ENCODE data around the gene TNS1.

The TNS1 gene

GRCh38 chr2:217859926-217860325, 142.9 kb downstream of the TNS1 start:
- no peaks in the 10 kb centered on the region for H3K9me3 ChIP-seq (ENCODE audit: control insufficient read depth in 1 of 2, low read length in 2 of 2)
- H3K4me3 ChIP-seq (ENCODE audit: low read depth in 1 of 2, low read length in 2 of 2), result no peak overlapping the region
- H3K36me3 ChIP-seq (ENCODE audit: control insufficient read depth in 1 of 2, insufficient read depth in 2 of 2, low read length in 2 of 2), result peaks cover 32 to 38% of the 10 kb centered on the region in 2 donors
- peak overlapping the region; percentile 64 for H3K27ac ChIP-seq (ENCODE audit: low read length)
- no peaks in the 10 kb centered on the region for H3K27me3 ChIP-seq (ENCODE audit: low read depth, low read length)
- peaks cover 0 to 73% of the 10 kb centered on the region in 2 donors for H3K4me1 ChIP-seq (ENCODE audit: control insufficient read depth in 1 of 2, insufficient read depth in 2 of 2, low read length in 2 of 2)

- peak overlapping the region; percentile 45 to 58 for H3K4me3 ChIP-seq (ENCODE audit: low read depth in 1 of 2, low read length in 2 of 2)
- peaks cover 0 to 84% of the 10 kb centered on the region in 2 donors for H3K4me1 ChIP-seq (ENCODE audit: control insufficient read depth in 1 of 2, insufficient read depth in 2 of 2, low read length in 2 of 2)
- H3K9me3 ChIP-seq (ENCODE audit: control insufficient read depth in 1 of 2, low read length in 2 of 2), result no peaks in the 10 kb centered on the region
- H3K27ac ChIP-seq (ENCODE audit: low read length), result peak overlapping the region; percentile 74
- no peaks in the 10 kb centered on the region for H3K27me3 ChIP-seq (ENCODE audit: low read depth, low read length)
- H3K36me3 ChIP-seq (ENCODE audit: control insufficient read depth in 1 of 2, insufficient read depth in 2 of 2, low read length in 2 of 2), result peaks cover 30 to 36% of the 10 kb centered on the region in 2 donors
Measured at GRCh38 chr2:217858519-217859491, 144.0 kb downstream of the TNS1 start.

GRCh38 chr2:217857624-217858506, 144.9 kb downstream of the TNS1 start:
- H3K27ac ChIP-seq (ENCODE audit: low read length), result peak overlapping the region; percentile 74
- H3K36me3 ChIP-seq (ENCODE audit: control insufficient read depth in 1 of 2, insufficient read depth in 2 of 2, low read length in 2 of 2), result peaks cover 28 to 29% of the 10 kb centered on the region in 2 donors

GRCh38 chr2:217856871-217857270, 145.9 kb downstream of the TNS1 start:
- Histone ChIP-seq H3K4me1 (ENCODE audit: control insufficient read depth in 1 of 2, insufficient read depth in 2 of 2, low read length in 2 of 2) (peaks cover 8 to 100% of the 10 kb centered on the region in 2 donors), H3K4me3 (ENCODE audit: low read depth in 1 of 2, low read length in 2 of 2) (peak overlapping the region; percentile 45 to 58), H3K36me3 (ENCODE audit: control insufficient read depth in 1 of 2, insufficient read depth in 2 of 2, low read length in 2 of 2) (peaks cover 25 to 28% of the 10 kb centered on the region in 2 donors), H3K9me3 (ENCODE audit: control insufficient read depth in 1 of 2, low read length in 2 of 2) (no peaks in the 10 kb centered on the region), H3K27ac (ENCODE audit: low read length) (no peak overlapping the region), H3K27me3 (ENCODE audit: low read depth, low read length) (no peaks in the 10 kb centered on the region)

More at GRCh38 chr2:217857624-217858506, 144.9 kb downstream of the TNS1 start:
- Histone ChIP-seq H3K4me1 (ENCODE audit: control insufficient read depth in 1 of 2, insufficient read depth in 2 of 2, low read length in 2 of 2) (peaks cover 4 to 94% of the 10 kb centered on the region in 2 donors), H3K27me3 (ENCODE audit: low read depth, low read length) (no peaks in the 10 kb centered on the region), H3K9me3 (ENCODE audit: control insufficient read depth in 1 of 2, low read length in 2 of 2) (no peaks in the 10 kb centered on the region), H3K4me3 (ENCODE audit: low read depth in 1 of 2, low read length in 2 of 2) (peak overlapping the region; percentile 45 to 58)

GRCh38 chr2:217856159-217856558, 146.6 kb downstream of the TNS1 start:
- Histone ChIP-seq H3K9me3 (ENCODE audit: control insufficient read depth in 1 of 2, low read length in 2 of 2) (no peaks in the 10 kb centered on the region), H3K4me1 (ENCODE audit: control insufficient read depth in 1 of 2, insufficient read depth in 2 of 2, low read length in 2 of 2) (peaks cover 12 to 100% of the 10 kb centered on the region in 2 donors), H3K27ac (ENCODE audit: low read length) (no peak overlapping the region), H3K36me3 (ENCODE audit: control insufficient read depth in 1 of 2, insufficient read depth in 2 of 2, low read length in 2 of 2) (peaks cover 22 to 25% of the 10 kb centered on the region in 2 donors), H3K27me3 (ENCODE audit: low read depth, low read length) (no peaks in the 10 kb centered on the region), H3K4me3 (ENCODE audit: low read depth in 1 of 2, low read length in 2 of 2) (no peak overlapping the region)

- Histone ChIP-seq H3K4me3 (ENCODE audit: low read depth in 1 of 2, low read length in 2 of 2) (no peak overlapping the region), H3K27ac (ENCODE audit: low read length) (no peak overlapping the region), H3K27me3 (ENCODE audit: low read depth, low read length) (no peaks in the 10 kb centered on the region), H3K36me3 (ENCODE audit: control insufficient read depth in 1 of 2, insufficient read depth in 2 of 2, low read length in 2 of 2) (peaks cover 22 to 27% of the 10 kb centered on the region in 2 donors), H3K9me3 (ENCODE audit: control insufficient read depth in 1 of 2, low read length in 2 of 2) (no peaks in the 10 kb centered on the region), H3K4me1 (ENCODE audit: control insufficient read depth in 1 of 2, insufficient read depth in 2 of 2, low read length in 2 of 2) (peaks cover 19 to 100% of the 10 kb centered on the region in 2 donors)
Measured at GRCh38 chr2:217854684-217855420, 147.9 kb downstream of the TNS1 start.

GRCh38 chr2:217853961-217854360, 148.8 kb downstream of the TNS1 start:
- Histone ChIP-seq H3K27ac (ENCODE audit: low read length) (no peak overlapping the region), H3K4me1 (ENCODE audit: control insufficient read depth in 1 of 2, insufficient read depth in 2 of 2, low read length in 2 of 2) (peaks cover 19 to 100% of the 10 kb centered on the region in 2 donors), H3K27me3 (ENCODE audit: low read depth, low read length) (no peaks in the 10 kb centered on the region), H3K9me3 (ENCODE audit: control insufficient read depth in 1 of 2, low read length in 2 of 2) (no peaks in the 10 kb centered on the region), H3K36me3 (ENCODE audit: control insufficient read depth in 1 of 2, insufficient read depth in 2 of 2, low read length in 2 of 2) (peaks cover 22 to 36% of the 10 kb centered on the region in 2 donors), H3K4me3 (ENCODE audit: low read depth in 1 of 2, low read length in 2 of 2) (no peak overlapping the region)

GRCh38 chr2:217853301-217853881, 149.4 kb downstream of the TNS1 start:
- H3K4me1 ChIP-seq (ENCODE audit: control insufficient read depth in 1 of 2, insufficient read depth in 2 of 2, low read length in 2 of 2), result peaks cover 19 to 97% of the 10 kb centered on the region in 2 donors
- no peak overlapping the region for H3K4me3 ChIP-seq (ENCODE audit: low read depth in 1 of 2, low read length in 2 of 2)
- H3K27me3 ChIP-seq (ENCODE audit: low read depth, low read length), result no peaks in the 10 kb centered on the region
- H3K27ac ChIP-seq (ENCODE audit: low read length), result peak overlapping the region; percentile 61
- H3K9me3 ChIP-seq (ENCODE audit: control insufficient read depth in 1 of 2, low read length in 2 of 2), result no peaks in the 10 kb centered on the region
- H3K36me3 ChIP-seq (ENCODE audit: control insufficient read depth in 1 of 2, insufficient read depth in 2 of 2, low read length in 2 of 2), result peaks cover 26 to 42% of the 10 kb centered on the region in 2 donors

- Histone ChIP-seq H3K9me3 (ENCODE audit: control insufficient read depth in 1 of 2, low read length in 2 of 2) (no peaks in the 10 kb centered on the region), H3K27me3 (ENCODE audit: low read depth, low read length) (no peaks in the 10 kb centered on the region), H3K36me3 (ENCODE audit: control insufficient read depth in 1 of 2, insufficient read depth in 2 of 2, low read length in 2 of 2) (peaks cover 32 to 49% of the 10 kb centered on the region in 2 donors), H3K27ac (ENCODE audit: low read length) (peak overlapping the region; percentile 61), H3K4me3 (ENCODE audit: low read depth in 1 of 2, low read length in 2 of 2) (no peak overlapping the region), H3K4me1 (ENCODE audit: control insufficient read depth in 1 of 2, insufficient read depth in 2 of 2, low read length in 2 of 2) (peaks cover 19 to 97% of the 10 kb centered on the region in 2 donors)
Measured at GRCh38 chr2:217852555-217853211, 150.1 kb downstream of the TNS1 start.

All from muscle layer of duodenum (tissue), 2 donors.